HEK293 (cell line): ENCODE data around the gene ETNPPL.

ENCODE experiments used
- GLIS2 ChIP-seq: fragments of 450-650 bp; formaldehyde crosslinking; IDR thresholded peaks from 2 replicates; pipeline ENCODE4 v1.5.1; 2016; ENCODE audit warnings: missing biosample characterization, missing genetic modification characterization
- SP2 ChIP-seq: fragments of 450-650 bp; formaldehyde crosslinking; IDR thresholded peaks from 2 replicates; pipeline ENCODE4 v1.5.1; 2016; ENCODE audit warnings: missing biosample characterization, missing genetic modification characterization
- ZBTB7A ChIP-seq: fragments of 450-650 bp; formaldehyde crosslinking; IDR thresholded peaks from 2 replicates; pipeline ENCODE4 v1.5.1; 2016; ENCODE audit warnings: low read depth, missing biosample characterization, missing genetic modification characterization
- ZFP3 ChIP-seq: fragments of 450-650 bp; formaldehyde crosslinking; IDR thresholded peaks from 2 replicates; pipeline ENCODE4 v1.5.1; 2016; ENCODE audit warnings: low read depth, missing biosample characterization, missing genetic modification characterization
- ZNF10 ChIP-seq: fragments of 450-650 bp; formaldehyde crosslinking; IDR thresholded peaks from 2 replicates; pipeline ENCODE4 v1.5.1; 2017; ENCODE audit warnings: missing biosample characterization, missing genetic modification characterization
- ZNF174 ChIP-seq: fragments of 450-650 bp; formaldehyde crosslinking; IDR thresholded peaks from 2 replicates; pipeline ENCODE4 v1.5.0; 2017; ENCODE audit warnings: missing biosample characterization, mild to moderate bottlenecking, missing genetic modification characterization
- ZNF394 ChIP-seq: fragments of 450-650 bp; formaldehyde crosslinking; IDR thresholded peaks from 2 replicates; pipeline ENCODE4 v1.5.1; 2016; ENCODE audit warnings: missing biosample characterization, missing genetic modification characterization, mild to moderate bottlenecking, moderate library complexity, borderline replicate concordance
- ZNF423 ChIP-seq: fragments of 450-650 bp; formaldehyde crosslinking; IDR thresholded peaks from 2 replicates; pipeline ENCODE4 v1.5.1; 2016; ENCODE audit warnings: missing biosample characterization, missing genetic modification characterization

DNA sequence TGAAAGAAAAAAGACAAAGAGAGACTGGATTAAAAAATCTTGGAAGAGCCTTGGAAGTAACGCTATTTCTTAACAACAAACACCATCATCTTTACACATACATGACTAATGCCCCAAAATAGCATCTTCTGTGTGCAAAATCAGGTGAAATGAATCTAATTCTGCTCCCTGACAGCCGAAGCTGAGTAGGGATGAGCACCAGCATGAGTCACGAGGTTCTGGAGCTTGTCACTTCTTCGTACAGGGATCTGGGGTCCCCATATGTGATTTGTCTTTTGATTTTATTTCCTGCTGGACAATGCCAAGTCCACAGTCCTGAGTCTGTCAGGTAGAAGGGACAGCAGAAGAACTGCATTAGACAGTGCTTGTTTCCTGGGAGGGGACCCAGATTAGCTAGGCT lies 56.6 kb downstream of the ETNPPL start:
- TF ChIP-seq ZNF174 (tag by site-specific recombination) (no peak), ZNF10 (tag by site-specific recombination) (no peak), ZFP3 (no peak), ZNF423 (tag by site-specific recombination) (no peak), GLIS2 (tag by site-specific recombination) (no peak), ZNF394 (tag by site-specific recombination) (no peak), SP2 (tag by site-specific recombination) (no peak), ZBTB7A (tag by site-specific recombination) (no peak)
